Inflammatory macrophage (primary cell): Measurements from ENCODE around the gene TSHZ1.
"Not testable (repeated sequence)": the region's sequence is repeated elsewhere in the genome, so short reads cannot be mapped to it uniquely, and the experiment has no call there.

ENCODE experiments used
- DNase-seq, 2 donors: peaks; one replicate each; pipeline ENCODE4 v3.0.0-alpha.2; 2020 to 2022

TSHZ1 gene

DNA sequence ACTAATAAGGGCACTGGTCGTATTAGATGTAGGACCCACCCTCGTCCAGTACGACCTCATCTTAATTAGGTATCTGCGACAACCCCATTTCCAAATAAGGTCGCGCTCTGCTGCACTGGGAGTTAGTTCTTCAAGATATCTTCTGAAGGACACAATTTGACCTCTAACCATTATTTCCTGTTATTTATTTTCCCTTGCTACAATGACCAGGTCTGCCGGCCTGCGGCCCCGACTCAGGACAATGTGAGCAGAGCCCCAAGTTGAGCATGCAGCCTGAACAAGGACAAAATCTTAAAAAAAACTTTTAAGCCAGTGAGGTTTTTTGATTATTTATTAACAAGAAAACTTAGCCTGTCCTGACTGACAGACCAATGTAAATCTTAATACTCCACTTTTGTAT, 109.3 kb downstream of the TSHZ1 start:
- no peak for DNase-seq

DNA sequence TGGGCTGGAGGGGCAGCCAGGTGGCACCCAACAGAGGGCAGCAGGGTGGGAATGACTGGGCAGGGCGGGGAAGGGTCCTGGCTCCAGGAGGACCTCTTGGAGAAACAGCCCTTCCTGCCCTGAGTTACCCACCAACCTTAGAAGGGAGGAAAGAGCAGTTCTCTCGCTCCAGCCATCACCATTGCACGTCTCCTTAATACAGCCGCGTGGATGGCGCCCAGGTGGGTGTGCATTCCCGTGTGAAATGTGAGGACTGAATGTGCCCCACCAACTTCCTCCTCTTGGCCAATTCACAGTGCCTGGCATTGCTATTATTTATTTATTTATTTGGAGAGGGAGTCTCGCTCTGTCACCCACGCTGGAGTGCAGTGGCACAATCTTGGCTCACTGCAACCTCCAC, 109.9 kb downstream of the TSHZ1 start:
- DNase-seq: no peak

DNA sequence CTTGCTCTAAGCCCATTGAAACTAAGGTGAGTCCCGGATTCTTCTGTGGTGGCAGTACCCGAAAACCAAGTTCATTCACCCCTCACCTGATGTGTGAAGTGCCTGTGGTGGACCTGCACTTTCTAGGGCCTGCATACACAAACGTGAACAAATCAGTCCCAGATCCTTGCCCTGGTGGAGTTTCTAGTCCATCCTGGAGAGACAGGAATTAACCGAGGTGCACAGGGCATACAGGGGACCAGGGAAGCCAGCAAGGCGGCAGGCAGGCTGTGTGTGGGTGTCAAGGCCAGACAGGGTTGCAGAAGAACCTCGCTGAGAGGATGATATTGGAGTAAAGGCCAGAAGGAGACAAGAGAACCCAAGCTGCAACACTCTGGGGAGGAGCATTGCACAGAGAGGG, 110.8 kb downstream of the TSHZ1 start:
- DNase-seq: no peak

DNA sequence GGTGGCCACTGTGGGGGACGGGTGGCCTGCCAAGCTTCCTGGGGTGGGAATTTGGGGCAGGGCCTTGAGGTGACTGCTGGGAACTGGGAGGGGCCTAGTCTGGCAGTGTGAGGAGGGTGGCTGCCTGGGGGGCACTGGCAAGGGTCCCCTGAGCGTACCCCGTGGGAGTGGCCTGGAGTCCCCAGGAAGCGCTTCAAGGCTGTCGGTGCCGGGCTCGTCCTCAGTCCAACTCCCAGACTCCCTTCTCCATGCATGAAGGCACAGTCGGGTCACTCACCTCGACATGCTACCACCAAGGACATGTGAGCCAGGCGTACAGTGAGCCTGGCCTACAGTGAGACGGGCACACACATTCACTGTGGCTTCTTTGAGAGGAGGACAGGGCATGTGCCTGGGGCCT, 111.6 kb downstream of the TSHZ1 start:
- no peak for DNase-seq

DNA sequence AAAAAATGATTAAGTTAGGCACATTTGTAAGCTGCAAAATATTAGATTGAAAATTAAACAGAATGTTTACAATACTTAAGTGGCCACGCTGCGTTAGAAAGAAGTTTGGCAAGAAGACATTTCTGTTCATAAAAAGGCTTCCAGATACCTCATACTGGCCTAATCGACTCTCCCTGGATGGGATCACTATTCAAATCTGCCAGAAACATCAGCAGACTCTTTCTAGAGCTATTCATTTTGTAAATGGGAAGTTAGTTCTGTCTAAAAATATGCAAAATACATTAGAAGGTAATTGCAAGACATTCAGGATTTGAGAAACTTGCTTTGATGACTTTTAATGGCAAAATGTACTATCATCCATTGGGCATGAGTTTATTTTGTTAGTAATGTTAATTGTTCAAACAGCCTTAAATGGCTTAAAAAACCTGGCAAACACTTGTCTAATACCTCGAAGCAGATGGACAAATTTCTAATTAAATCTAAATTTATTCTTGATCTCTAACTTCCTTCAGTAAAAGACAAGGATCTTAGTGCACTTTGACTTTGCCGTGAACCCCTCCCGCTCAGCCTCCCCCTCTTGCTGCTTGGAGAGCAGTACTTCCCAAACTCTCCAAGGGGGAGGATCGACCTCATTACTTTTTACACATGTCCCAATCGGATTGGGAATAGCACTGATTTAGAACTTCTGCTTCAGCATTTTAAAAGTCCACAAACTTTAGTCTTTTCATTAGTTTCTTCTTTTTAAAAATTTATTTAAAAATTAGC, 113.4 kb downstream of the TSHZ1 start:
- no peak for DNase-seq

DNA sequence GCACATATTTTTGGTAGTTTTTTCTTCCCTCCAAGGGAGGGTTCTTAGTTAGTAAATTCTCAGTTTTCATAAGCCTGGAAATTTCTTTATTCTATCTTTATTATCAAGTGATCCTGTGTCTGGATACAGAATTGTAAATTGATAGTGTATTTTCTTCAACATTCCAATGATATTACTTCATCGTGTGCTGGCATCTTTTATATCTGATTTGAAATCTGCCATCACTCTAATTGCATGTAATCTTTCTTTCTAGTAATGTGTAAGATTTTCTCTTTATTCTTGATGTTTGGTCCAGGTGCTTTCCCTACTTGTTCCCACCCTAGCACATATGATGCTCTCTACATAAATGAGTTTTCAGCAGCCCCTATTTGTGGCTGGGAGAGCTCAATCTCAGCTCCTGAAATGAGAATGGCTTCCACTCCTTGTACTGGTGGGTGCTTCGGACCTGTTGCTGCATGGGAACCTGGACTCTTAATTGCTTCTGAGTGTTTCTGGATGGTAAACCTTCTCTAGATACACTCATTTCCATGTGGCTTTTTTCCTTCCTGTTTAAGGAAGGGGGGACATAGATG, 114.2 kb downstream of the TSHZ1 start:
- no peak for DNase-seq

DNA sequence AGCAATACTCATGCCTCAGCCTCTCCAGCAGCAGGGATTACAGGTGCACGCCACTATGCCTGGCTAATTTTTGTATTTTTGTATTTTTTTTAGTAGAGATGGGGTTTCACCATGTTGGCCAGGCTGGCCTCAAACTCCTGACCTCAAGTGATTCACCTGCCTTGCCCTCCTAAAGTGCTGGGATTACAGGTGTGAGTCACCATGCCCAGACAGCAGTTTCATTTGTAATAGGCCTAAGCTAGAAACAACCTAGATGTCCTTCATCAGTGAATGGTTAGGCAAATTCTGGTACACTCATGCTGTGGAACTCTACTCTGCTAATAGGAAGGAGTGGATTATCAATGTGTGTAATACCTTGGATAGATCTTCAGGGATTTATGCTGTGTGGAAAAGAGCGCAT, 119.2 kb downstream of the TSHZ1 start:
- not testable (repeated sequence) for DNase-seq

DNA sequence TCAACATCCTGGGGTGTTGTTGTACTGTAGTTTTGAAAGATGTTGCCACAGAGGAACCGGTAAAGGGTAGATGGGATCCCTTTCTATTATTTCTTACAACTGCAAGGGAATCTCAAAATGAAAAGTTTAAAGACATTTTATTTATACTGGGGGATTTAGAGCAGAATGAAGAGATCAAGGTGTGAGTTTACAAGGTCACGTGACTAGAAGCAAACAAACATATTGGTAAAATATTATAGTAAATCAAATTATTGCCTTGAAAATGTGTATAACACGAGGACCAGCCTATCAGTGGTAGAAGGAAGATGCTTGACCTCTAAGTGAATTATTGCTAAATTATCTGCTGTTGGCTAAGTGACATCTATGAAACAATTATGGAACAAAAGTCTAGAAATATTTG, 119.7 kb downstream of the TSHZ1 start:
- no peak for DNase-seq

DNA sequence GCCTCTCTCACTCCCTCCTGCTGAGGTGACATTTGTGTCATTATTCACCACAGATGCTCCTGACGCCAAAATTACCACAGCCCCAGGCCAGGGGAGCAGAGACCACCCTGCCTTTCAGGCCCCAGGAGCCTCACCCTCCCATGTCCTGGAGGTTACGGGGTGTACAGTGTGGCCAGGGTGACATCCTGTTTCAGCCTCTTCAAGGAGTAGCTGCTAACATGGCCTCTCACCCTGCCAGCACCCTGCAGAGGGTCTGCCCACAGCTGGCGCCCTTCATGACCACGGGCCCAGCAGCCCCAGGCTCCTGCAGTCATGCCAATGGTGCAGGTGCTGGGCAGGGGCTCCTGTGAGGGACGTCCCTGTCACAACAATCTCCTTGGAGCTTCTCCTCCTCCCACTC, 124.3 kb downstream of the TSHZ1 start:
- no peak for DNase-seq

DNA sequence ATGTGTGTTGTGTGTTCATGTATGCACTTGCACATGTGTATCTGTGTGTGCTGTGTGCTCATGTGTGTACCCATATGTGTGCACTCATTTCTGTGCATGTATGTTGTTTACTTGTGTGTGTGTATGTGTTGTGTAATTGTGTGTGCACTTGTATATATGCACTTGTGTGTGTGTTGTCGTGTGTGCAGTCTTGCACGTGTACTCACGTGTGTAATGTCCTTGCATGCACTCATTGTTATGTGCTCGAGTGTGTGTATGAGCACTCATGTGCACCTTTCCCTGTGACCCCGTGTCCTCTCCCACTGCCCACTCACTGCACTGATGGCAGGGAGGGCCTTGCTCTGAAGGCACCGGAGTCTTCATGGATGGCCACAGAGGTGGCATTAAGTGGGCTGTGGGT, 124.9 kb downstream of the TSHZ1 start:
- DNase-seq: no peak

DNA sequence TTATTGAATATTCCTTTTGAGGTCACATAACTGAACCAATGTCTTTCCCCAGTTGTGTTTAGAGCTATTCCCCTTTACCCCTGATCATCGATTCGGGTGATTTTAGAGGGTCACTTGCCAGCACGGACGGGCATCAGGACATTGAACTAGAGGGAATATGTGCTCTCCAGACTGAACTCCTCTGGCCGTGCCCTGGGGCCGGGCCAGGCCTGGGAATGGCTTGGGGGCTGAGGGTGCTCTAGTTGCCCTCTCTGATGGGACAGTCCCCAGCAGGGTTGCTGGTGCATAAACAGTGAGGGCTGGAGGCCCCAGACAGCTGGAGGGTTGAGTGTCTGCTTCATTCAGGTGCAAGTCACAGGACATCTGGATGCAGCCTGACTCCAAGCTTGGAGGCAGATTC, 126.2 kb downstream of the TSHZ1 start:
- no peak for DNase-seq

DNA sequence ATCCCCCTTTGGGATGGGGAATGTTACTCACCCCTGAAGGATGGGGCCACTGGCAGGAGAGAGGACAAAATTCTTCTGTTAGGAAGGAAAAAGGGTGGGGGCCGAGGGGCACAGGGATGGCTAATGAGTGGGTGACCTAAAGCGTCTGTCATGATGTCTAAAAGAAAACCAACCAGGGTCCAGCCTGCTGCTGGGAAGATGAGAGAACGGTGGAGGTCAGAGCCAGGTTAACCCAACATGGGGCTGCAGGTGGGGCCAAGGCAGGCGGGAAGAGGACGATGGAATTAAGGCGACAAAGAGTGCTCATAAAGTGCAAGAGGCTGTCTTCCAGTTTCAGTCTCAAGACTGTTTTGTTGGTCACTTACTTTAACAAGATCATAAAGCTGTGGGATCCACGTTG, 126.8 kb downstream of the TSHZ1 start:
- no peak for DNase-seq

DNA sequence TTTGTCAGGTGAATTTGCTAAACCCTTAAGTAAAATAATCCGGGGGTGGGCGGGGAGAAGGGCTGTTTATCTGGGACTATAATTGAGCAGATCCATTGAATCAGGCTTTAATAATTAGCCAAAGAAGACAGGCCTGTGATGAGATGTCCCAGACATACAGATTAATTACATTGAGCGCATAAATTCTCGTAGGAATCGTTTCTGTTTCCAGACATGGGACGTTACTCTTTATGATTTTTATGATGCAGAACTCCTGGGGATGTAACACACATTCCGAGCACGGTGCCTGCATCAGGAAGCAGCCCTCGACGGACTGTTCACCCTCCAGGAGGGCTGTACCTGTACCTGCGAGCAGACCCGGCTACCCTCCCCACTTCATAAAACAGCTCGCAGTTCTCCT, 128.0 kb downstream of the TSHZ1 start:
- DNase-seq: no peak
